Measurements from ENCODE around the gene CUX1. TPM values are rescaled to one million over a fixed set of nuclear protein-coding genes. Genes with fewer than 3 reads are reported as not detected.

CUX1 gene
- total and polyA plus RNA-seq, 2 of the 13 experiments (the other 11 are each of a cell fraction or from before 2014, with no cell fraction given): 13.7 to 14.9 TPM

GRCh38 chr7:101814081-101814990 lies 3.1 kb upstream of the CUX1 start (continued):
- TF ChIP-seq BRF2 (CRISPR knock-in tag; IDR thresholded peaks at IDR 0.05): peak; percentile 62; the same call in 1 of the 2 replicates
- 0 out of 2 replicates have a peak, but pooled peaks have one; percentile 5 for TF ChIP-seq PPARG (CRISPR knock-in tag; conservative IDR thresholded peaks at IDR 0.05)
- TF ChIP-seq JUND (CRISPR knock-in tag; IDR thresholded peaks at IDR 0.05): no peak
- TF ChIP-seq EP300 (IDR thresholded peaks at IDR 0.05; ENCODE audit: low read depth in 2 of 2, low read length in 2 of 2): no peak
- TF ChIP-seq EP300 (CRISPR knock-in tag; IDR thresholded peaks at IDR 0.05; ENCODE audit: borderline replicate concordance): no peak
- 0 out of 2 replicates have a peak, but pooled peaks have one; percentile 52 for TF ChIP-seq ZSCAN31 (CRISPR knock-in tag; IDR thresholded peaks at IDR 0.05; ENCODE audit: low read depth)
- TF ChIP-seq HOXA5 (CRISPR knock-in tag; IDR thresholded peaks at IDR 0.05): no peak
- no peak for TF ChIP-seq ZNF816 (CRISPR knock-in tag; IDR thresholded peaks at IDR 0.05; ENCODE audit: borderline replicate concordance)
- TF ChIP-seq ZNF343 (CRISPR knock-in tag; IDR thresholded peaks at IDR 0.05): no peak; the same call in 1 of the 2 replicates
- TF ChIP-seq HMG20B (CRISPR knock-in tag; conservative IDR thresholded peaks at IDR 0.05): no peak
- no peak for TF ChIP-seq RFX1 (IDR thresholded peaks at IDR 0.05)
- peak; percentile 6; the same call in 1 of the 2 replicates for TF ChIP-seq CREB1 (IDR thresholded peaks at IDR 0.05)
- no peak for TF ChIP-seq CREB1 (CRISPR knock-in tag; IDR thresholded peaks at IDR 0.05)
- no peak; the same call in none of the 2 replicates for TF ChIP-seq SALL2 (CRISPR knock-in tag; IDR thresholded peaks at IDR 0.05)
- peak; percentile 95 for TF ChIP-seq TFDP1 (CRISPR knock-in tag; IDR thresholded peaks at IDR 0.05; ENCODE audit: borderline replicate concordance)
- TF ChIP-seq SIX1 (CRISPR knock-in tag; IDR thresholded peaks at IDR 0.05; ENCODE audit: borderline replicate concordance): no peak
- TF ChIP-seq PRDM10 (CRISPR knock-in tag; IDR thresholded peaks at IDR 0.05; ENCODE audit: low read depth): no peak
- TF ChIP-seq MATR3 (CRISPR knock-in tag; IDR thresholded peaks at IDR 0.05): no peak
- TF ChIP-seq DRAP1 (CRISPR knock-in tag; IDR thresholded peaks at IDR 0.05): no peak
- no peak for TF ChIP-seq PRMT3 (CRISPR knock-in tag; IDR thresholded peaks at IDR 0.05; ENCODE audit: borderline replicate concordance, low read depth)
- TF ChIP-seq RXRB (CRISPR knock-in tag; IDR thresholded peaks at IDR 0.05; ENCODE audit: borderline replicate concordance): no peak; the same call in 1 of the 2 replicates
- 0 out of 2 replicates have a peak, but pooled peaks have one; percentile 53 for TF ChIP-seq ETV6 (CRISPR knock-in tag; conservative IDR thresholded peaks at IDR 0.05)
- TF ChIP-seq STAT5B (CRISPR knock-in tag; IDR thresholded peaks at IDR 0.05): no peak
- TF ChIP-seq ZNF207 (IDR thresholded peaks at IDR 0.05; ENCODE audit: borderline replicate concordance): no peak
- TF ChIP-seq KLF6 (CRISPR knock-in tag; IDR thresholded peaks at IDR 0.05): peak; percentile 72; the same call in 1 of the 2 replicates
